Measurements from ENCODE around the gene GRIK1.

GRCh38 chr21:29648710-29649240 lies 291.0 kb downstream of the GRIK1 start:
- TF ChIP-seq CTCF (conservative IDR thresholded peaks at IDR 0.05; ENCODE audit: low read length) (no peak), EZH2phosphoT487 (IDR thresholded peaks at IDR 0.05; ENCODE audit: borderline replicate concordance) (no peak)

Measured in Loucy (cell line).